Activated CD4-positive, alpha-beta T cell treated with anti-CD3 and anti-CD28 coated beads, Interleukin-2, amount 50 U/mL, for 48 hours (primary cell): Measurements from ENCODE around the gene UBR1.
"Not testable (repeated sequence)": the region's sequence is repeated elsewhere in the genome, so short reads cannot be mapped to it uniquely, and the experiment has no call there.

ENCODE experiments used
- DNase-seq, 2 experiments: peaks; one replicate each; pipeline ENCODE4 v3.0.0-alpha.2; 2020

The UBR1 gene

GRCh38 chr15:42955518-42955917 lies 150.3 kb downstream of the UBR1 start:
- DNase-seq = no peak

DNA sequence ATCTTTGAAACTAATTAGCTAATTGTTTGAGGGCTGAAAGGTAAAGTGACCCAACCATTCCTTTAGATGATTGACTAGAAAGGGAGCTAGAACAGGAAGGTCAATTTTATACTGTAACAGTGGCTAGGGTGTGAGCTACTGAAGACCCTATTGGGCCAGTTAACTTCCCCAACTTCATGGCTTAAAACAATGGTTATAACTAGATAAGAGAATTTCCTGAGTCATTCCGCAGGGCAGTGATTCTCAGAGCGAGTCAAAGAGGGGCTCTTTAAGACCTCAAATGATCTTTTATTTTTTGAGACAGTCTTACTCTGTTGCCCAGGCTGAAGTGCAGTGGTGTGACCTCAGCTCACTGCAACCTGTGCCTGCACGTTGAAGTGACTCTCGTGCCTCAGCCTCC lies 151.5 kb downstream of the UBR1 start:
- no peak for DNase-seq

DNA sequence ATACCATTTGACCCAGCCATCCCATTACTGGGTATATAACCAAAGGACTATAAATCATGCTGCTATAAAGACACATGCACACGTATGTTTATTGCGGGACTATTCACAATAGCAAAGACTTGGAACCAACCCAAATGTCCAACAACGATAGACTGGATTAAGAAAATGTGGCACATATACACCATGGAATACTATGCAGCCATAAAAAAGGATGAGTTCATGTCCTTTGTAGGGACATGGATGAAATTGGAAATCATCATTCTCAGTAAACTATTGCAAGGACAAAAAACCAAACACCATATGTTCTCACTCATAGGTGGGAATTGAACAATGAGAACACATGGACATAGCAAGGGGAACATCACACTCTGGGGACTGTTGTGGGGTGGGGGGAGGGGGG lies 156.9 kb downstream of the UBR1 start:
- DNase-seq = not testable (repeated sequence)

GRCh38 chr15:42940527-42940926 lies 165.3 kb downstream of the UBR1 start:
- DNase-seq = no peak

DNA sequence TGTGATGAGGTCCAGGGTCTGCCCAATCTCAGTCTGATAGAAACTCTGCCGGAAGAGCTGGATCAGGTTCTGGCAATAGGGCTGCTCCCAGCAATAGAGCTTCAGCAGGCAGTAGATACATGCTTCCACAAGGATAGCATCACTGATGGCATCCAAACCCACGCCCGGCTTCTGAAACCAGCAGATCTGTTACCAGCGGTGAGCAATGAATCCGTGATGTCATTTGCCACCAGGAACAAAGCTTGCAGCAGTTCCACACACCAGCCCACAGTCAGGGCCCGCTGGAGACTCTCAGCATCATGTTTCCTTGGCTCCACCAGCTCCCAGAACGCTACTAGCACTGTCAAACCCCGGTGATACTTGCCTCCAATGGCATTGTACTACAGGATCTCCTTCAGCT lies 166.0 kb downstream of the UBR1 start:
- DNase-seq = no peak

DNA sequence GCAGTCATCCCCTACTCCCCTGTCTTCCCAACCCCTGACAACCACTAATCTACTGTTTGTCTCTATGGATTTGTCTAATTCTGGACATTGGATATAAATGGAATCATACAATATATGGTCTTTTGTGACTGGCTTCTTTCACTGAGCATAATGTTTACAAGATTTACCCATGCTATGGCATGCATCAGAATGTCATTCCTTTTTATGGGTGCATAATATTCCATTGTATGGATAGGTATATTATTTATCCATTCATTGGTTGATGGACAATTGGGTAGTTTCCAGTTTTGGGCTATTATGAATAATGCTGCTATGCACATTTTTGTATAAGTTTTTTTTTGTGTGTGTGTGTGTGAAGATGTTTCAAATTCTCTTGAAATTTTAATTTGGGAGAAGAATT lies 168.7 kb downstream of the UBR1 start:
- no peak for DNase-seq

- DNase-seq = no peak
These were observed 171.8 kb downstream of the UBR1 start for GRCh38 chr15:42933886-42934667.

GRCh38 chr15:42932833-42933515 lies 172.9 kb downstream of the UBR1 start:
- DNase-seq = no peak

DNA sequence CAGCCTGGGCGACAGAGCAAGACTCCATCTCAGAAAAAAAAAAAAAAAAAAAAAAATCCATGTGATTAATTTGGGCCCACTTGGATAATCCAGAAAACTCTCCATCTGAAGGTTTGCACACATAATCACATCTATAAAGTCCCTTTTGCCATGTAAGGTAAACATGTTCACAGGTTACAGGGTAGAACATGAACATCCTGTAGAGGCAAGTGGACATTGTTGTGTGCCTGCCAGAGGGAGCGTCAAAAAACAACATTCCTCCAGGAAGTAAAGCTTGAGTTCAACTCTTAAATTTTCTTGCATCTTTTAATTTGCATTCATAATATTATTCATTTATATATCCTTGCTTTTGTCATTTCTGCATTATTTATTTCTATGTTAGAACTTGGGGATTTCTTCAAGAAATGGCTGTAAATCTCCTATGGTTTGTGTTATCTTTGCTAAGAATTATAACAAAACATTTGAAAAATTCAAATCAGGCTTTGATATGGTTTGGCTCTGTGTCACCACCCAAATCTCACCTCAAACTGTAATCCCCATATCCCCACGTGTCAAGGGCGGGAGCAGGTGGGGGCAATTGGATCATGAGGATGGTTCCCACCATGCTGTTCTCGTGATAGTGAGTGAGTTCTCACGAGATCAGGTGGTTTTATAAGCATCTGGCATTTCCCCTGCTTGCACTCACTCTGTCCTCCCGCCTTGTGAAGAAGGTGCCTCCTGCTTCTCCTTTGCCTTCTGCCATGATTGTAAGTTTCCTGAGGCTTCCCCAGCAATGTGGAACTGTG lies 173.9 kb downstream of the UBR1 start:
- no peak for DNase-seq

DNA sequence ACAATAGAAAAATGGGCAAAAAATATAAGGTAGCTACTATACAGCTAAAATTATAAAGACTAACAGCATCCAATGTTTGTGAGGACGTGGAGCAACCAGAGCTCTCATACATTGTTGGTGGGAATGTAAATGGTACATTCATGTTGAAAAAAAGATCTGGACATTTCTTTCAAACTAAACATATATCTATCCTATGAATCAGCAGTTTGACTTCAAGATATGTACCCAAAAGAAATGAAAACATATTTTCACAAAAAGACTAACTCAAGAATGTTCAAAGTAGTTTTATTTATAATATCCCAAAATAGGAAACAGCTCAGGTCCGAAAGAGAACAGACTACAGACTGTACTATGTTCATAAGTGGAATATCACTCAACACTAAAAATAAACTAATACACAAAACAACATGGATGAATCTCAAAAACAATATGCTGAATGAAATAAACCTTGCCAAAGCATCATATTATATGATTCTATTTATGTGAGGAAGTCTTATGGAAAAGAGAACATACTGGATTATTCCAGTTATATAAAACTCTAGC lies 176.5 kb downstream of the UBR1 start:
- no peak for DNase-seq

GRCh38 chr15:42921342-42921731 lies 184.5 kb downstream of the UBR1 start:
- peak; percentile 46 to 56 for DNase-seq

GRCh38 chr15:42920519-42921341 lies 185.1 kb downstream of the UBR1 start, which contains the start of gene TTBK2:
TSS of gene TTBK2 (minus strand) at chr15:42920778. CDS start at chr15:42878617, 42,161 bp downstream.
- DNase-seq = peak; percentile 97 to 98

- peak; percentile 26 to 32 for DNase-seq
These were observed 185.9 kb downstream of the UBR1 start for GRCh38 chr15:42919799-42920518.

- DNase-seq = no peak
These were observed 186.5 kb downstream of the UBR1 start for GRCh38 chr15:42919308-42919707.

DNA sequence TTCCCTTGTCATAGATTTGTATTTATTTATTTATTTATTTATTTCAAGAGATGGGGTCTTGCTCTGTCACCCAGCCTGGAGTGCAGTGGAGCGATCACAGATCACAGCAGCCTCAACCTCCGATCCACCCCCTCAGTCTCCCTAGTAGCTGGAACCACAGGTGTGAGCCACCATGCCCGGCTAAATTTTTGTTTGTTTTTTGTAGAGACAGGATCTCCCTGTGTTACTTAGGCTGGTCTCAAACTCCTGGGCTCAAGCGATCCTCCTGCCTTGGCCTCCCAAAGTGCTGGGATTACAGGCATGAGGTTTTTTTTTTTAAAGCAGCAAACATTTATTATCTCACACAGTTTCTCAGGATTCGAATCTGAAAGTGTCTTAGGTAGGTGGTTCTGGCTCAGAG lies 187.8 kb downstream of the UBR1 start:
- no peak for DNase-seq

DNA sequence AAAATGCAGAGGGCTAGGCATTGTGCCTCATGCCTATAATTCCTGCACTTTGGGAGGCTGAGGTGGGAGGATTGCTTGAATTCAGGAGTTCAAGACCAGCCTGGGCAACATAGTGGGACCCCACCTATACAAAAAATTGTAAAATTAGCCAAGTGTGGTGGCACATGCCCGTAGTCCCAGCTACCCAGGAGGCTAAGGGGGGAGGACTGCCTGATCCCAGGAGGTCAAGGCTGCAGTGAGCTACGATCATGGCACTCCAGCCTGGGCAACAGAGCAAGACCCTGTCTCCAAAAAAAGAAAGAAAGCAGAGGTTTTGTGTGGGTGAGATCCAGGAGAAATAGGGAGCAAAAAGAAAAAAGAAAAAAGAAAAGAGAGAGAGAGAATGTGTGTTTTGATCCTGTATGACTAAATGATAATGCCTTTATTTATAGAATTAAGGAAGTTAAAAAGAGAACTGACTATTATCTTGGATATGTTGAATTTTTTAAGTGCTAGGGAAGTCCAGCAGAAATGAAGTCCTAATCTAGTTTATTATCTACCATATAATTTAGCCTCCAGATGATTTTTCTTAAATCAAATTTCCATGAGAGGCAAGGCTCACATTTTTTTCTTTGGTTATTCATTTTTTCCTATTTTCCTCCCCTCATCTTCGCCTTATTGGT lies 190.1 kb downstream of the UBR1 start:
- DNase-seq = no peak

DNA sequence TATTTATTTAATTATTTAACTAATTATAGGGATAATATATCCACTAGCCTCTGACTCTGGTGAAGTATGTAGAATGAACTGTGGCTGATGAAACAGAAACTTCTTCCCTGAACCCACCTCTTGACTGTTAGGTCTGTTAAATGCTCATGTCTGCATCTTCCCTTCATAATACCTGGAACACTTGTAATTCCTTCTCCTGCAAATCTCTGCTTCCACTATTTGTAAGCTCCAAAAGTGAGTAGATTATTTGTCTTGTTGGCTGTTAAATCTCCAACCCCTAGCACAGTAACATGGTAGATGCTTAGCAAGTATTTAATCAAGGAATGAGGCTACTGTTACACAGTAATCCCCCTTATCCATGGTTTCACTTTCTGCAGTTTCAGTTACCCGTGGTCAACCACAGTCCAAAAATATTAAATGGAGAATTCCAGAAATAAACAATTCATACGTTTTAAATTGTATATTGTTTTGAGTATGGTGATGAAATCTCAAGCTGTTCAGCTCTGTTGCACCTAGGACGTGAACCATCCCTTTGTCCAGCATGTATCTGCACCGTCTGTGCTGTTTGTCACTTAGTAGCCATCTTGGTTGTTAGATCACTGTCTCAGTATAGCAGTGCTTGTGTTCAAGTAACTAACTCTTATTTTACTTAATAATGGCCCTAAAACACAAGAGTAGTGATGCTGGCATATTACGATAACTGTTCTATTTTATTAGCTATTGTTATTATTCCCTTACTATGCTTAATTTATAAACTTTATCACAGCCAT lies 190.9 kb downstream of the UBR1 start:
- no peak for DNase-seq

DNA sequence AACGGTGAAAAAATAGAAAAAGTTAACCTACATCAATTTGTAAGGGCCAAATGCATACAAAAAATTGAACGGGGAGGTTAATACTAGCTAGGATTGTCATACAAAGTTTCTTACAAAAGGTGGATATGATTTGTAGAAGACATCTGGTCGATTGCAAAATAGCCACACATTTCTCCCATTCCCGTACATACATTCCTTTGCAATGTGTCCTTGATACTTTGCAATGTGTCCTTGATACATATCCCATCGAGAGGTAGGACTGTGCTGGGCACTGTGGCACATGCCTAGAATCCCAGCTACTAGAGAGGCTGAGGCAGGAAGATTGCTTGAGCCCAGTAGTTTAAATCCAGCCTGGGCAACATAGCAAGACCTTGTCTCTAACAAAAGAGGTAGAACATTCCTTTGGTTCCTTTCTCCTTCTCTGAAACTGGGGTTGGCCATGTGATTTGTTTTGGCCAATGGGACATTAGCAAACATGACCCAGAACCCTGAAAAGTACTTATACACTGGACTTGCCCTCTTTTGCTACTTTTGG lies 194.7 kb downstream of the UBR1 start:
- no peak for DNase-seq

DNA sequence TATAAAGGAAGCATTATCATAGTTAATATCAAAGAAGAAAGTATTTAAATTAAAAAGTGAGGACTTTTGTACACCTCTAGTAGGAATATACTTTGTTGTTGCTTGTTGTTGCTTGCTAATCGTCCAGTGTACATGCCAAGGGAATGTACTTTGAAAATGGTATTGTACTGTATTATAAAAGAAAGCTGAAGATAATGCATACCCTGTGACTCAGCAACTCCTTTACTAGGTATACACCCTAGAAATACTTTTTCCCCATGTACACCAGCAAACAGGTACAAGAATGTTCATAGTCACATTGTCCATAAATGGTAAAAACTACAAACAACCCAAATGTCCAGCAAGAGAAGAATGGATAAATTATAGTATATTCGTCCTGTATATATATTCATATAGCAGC lies 197.3 kb downstream of the UBR1 start:
- DNase-seq = no peak
